T-helper 1 cell treated with Interleukin-12 subunit alpha and Interleukin-12 subunit beta and Interleukin-4 antibody, amounts not matched to agents 30 ng/mL and 1 ng/mL, for 36 hours (primary cell): ENCODE measurements around the gene CHST3. TPM values are rescaled to one million over a fixed set of nuclear protein-coding genes. Genes with fewer than 3 reads are reported as not detected.
"Not testable (repeated sequence)": the region's sequence is repeated elsewhere in the genome, so short reads cannot be mapped to it uniquely, and the experiment has no call there.

Experiments used
- intact Hi-C: fragments of 100-400 bp; cut with micrococcal nuclease; formaldehyde crosslinking; loops from one replicate; pipeline ENCODE4 v1.15.1; 2024
- total RNA-seq: library from RNA; stranded (reverse); gene quantifications from 2 replicates; pipeline ENCODE4 v1.2.3, GENCODE V29; 2022

Gene CHST3
- total RNA-seq, 1 donor from 2014 or later, result not detected

- intact Hi-C loops, result no loop called here
These were observed 63.3 kb downstream of the CHST3 start for GRCh38 chr10:72027498-72027897.

GRCh38 chr10:72029414-72029813 lies 65.2 kb downstream of the CHST3 start:
- intact Hi-C loops, result no loop called here

GRCh38 chr10:72030762-72031543 lies 66.8 kb downstream of the CHST3 start:
- intact Hi-C loops, result no loop called here

- intact Hi-C loops, result no loop called here
These were observed 67.5 kb downstream of the CHST3 start for GRCh38 chr10:72031706-72032105.

- intact Hi-C loops, result not testable (repeated sequence)
These were observed 68.4 kb downstream of the CHST3 start for GRCh38 chr10:72032409-72033162.

GRCh38 chr10:72034040-72034499 lies 69.9 kb downstream of the CHST3 start:
- intact Hi-C loops, result no loop called here

GRCh38 chr10:72034761-72035160 lies 70.6 kb downstream of the CHST3 start:
- intact Hi-C loops, result no loop called here

- intact Hi-C loops, result no loop called here
These were observed 71.2 kb downstream of the CHST3 start for GRCh38 chr10:72035252-72035887.

GRCh38 chr10:72037266-72037665 lies 73.1 kb downstream of the CHST3 start:
- intact Hi-C loops, result no loop called here

GRCh38 chr10:72037811-72038210 lies 73.6 kb downstream of the CHST3 start:
- intact Hi-C loops, result no loop called here

GRCh38 chr10:72038458-72039001 lies 74.3 kb downstream of the CHST3 start:
- intact Hi-C loops, result no loop called here

GRCh38 chr10:72039377-72039776 lies 75.2 kb downstream of the CHST3 start:
- intact Hi-C loops, result no loop called here

GRCh38 chr10:72041491-72041890 lies 77.3 kb downstream of the CHST3 start:
- intact Hi-C loops, result no loop called here

- intact Hi-C loops, result no loop called here
These were observed 79.0 kb downstream of the CHST3 start for GRCh38 chr10:72043016-72043834.

GRCh38 chr10:72044417-72045041 lies 80.3 kb downstream of the CHST3 start:
- intact Hi-C loops, result no loop called here

GRCh38 chr10:72045586-72045985 lies 81.4 kb downstream of the CHST3 start:
- intact Hi-C loops, result no loop called here

- intact Hi-C loops, result loop anchor here (1.0 to 2.0 kb wide), 7 partner anchors 40 to 734 kb away; partner anchors contain the start of genes ANAPC16, ASCC1 and SPOCK2
These were observed 84.4 kb downstream of the CHST3 start for GRCh38 chr10:72048450-72049124.

- intact Hi-C loops, result loop anchor here (2.0 kb wide), 1 partner anchor 735 kb away; no protein-coding TSS in a partner anchor
These were observed 85.3 kb downstream of the CHST3 start for GRCh38 chr10:72049472-72049871.

GRCh38 chr10:72049969-72050781 lies 86.0 kb downstream of the CHST3 start:
- intact Hi-C loops, result loop anchor here (2.0 kb wide), 1 partner anchor 735 kb away; no protein-coding TSS in a partner anchor
